GM18520 (cell line): ENCODE measurements around the gene NSUN2.

Experiments used
- ATAC-seq: cut with Tn5 transposase; IDR thresholded peaks from one replicate; pipeline ENCODE4 v1.9.1; 2021; ENCODE audit not compliant: unreplicated experiment

The NSUN2 gene

GRCh38 chr5:6567068-6567467 lies 65.8 kb downstream of the NSUN2 start:
- no peak for ATAC-seq

- ATAC-seq, result no peak
These were observed 67.4 kb downstream of the NSUN2 start for GRCh38 chr5:6565492-6565891.

GRCh38 chr5:6557807-6558575 lies 74.9 kb downstream of the NSUN2 start:
- no peak for ATAC-seq

- no peak for ATAC-seq
These were observed 76.1 kb downstream of the NSUN2 start for GRCh38 chr5:6556802-6557102.

- ATAC-seq, result no peak
These were observed 76.6 kb downstream of the NSUN2 start for GRCh38 chr5:6556089-6556801.

- ATAC-seq, result no peak
These were observed 78.0 kb downstream of the NSUN2 start for GRCh38 chr5:6554812-6555211.

GRCh38 chr5:6553972-6554371 lies 78.9 kb downstream of the NSUN2 start:
- no peak for ATAC-seq

- no peak for ATAC-seq
These were observed 80.2 kb downstream of the NSUN2 start for GRCh38 chr5:6552612-6553011.

- no peak for ATAC-seq
These were observed 80.9 kb downstream of the NSUN2 start for GRCh38 chr5:6551955-6552313.

- ATAC-seq, result no peak
These were observed 81.4 kb downstream of the NSUN2 start for GRCh38 chr5:6551287-6551954.

- no peak for ATAC-seq
These were observed 82.2 kb downstream of the NSUN2 start for GRCh38 chr5:6550628-6551027.
